Naive thymus-derived CD8-positive, alpha-beta T cell (primary cell): ENCODE data around the gene MAP3K9. TPM values are rescaled to one million over a fixed set of nuclear protein-coding genes. Genes with fewer than 3 reads are reported as not detected.
"Not testable (repeated sequence)": the region's sequence is repeated elsewhere in the genome, so short reads cannot be mapped to it uniquely, and the experiment has no call there.

Experiments
- ATAC-seq, 2 donors: fragments of 150-1000 bp; cut with Tn5 transposase in 1 of 2; sonication (Bioruptor Pico), chemical (Tn5 transposase) in 1 of 2; 1 replicate in 1 of 2; 2 replicates in 1 of 2; pipeline ENCODE4 v1.10.0; 2021; ENCODE audit warnings: mild to moderate bottlenecking in 2 of 2, moderate library complexity in 2 of 2
- POLR2A ChIA-PET: fragments of 350-600 bp; sonication (Branson Sonifier 250); formaldehyde crosslinking; loops from one replicate; lab custom pipeline; 2021; ENCODE audit warnings: antibody characterized with exemption; lab: Charles Lee
- DNase-seq, 10 donors: peaks; one replicate each; pipeline versions ENCODE4 v3.0.0 to v3.0.0-alpha.2; 2020 to 2022
- H3K27ac Mint-ChIP-seq, 10 donors: one replicate each; pipeline ENCODE4 v1.8.0; 2020 to 2022; ENCODE audit warnings: mild to moderate bottlenecking in 10 of 10, mixed read lengths in 10 of 10, moderate library complexity in 4 of 10, inconsistent platforms in 1 of 10
- H3K27me3 Mint-ChIP-seq, 5 donors: one replicate each; pipeline ENCODE4 v1.8.0; 2021 to 2022; ENCODE audit warnings: mixed read lengths in 5 of 5
- H3K36me3 Mint-ChIP-seq, 3 donors: one replicate each; pipeline ENCODE4 v1.8.0; 2020 to 2022; ENCODE audit warnings: mixed read lengths in 3 of 3, mild to moderate bottlenecking in 2 of 3, inconsistent platforms in 1 of 3
- H3K4me1 Mint-ChIP-seq, 4 donors: one replicate each; pipeline ENCODE4 v1.8.0; 2021 to 2022; ENCODE audit warnings: mixed read lengths in 4 of 4
- H3K4me3 Mint-ChIP-seq, 10 donors: one replicate each; pipeline ENCODE4 v1.8.0; 2020 to 2022; ENCODE audit warnings: mild to moderate bottlenecking in 10 of 10, mixed read lengths in 10 of 10, moderate library complexity in 6 of 10, inconsistent platforms in 1 of 10
- H3K9me3 Mint-ChIP-seq, 9 donors: one replicate each; pipeline ENCODE4 v1.8.0; 2020 to 2022; ENCODE audit warnings: mixed read lengths in 9 of 9, mild to moderate bottlenecking in 3 of 9, inconsistent platforms in 1 of 9, moderate library complexity in 1 of 9
- polyA plus RNA-seq, 3 donors: library from polyadenylated mRNA; unstranded; fragments of 300-500 nt; fragmentation: Illumina TruSeq; gene quantifications; one replicate each; pipeline ENCODE4 v1.2.3, GENCODE V29; 2021
- total RNA-seq, 8 experiments: library from RNA in 2 of 8; stranded (reverse) in 2 of 8; gene quantifications; one replicate each; pipeline ENCODE4 v1.2.3 and lab custom pipeline; 2021 to 2026

Gene MAP3K9
- total RNA-seq (1 to 10 TPM; 6.8 to 7.8 TPM), polyA plus RNA-seq (1 to 10 TPM in 2 of 3 donors, under 1 TPM in 1; 0.52 to 3.6 (median 1.6) TPM), total RNA-seq (lab: John Stamatoyannopoulos, UW) (18.1 to 33.5 (median 25.2) reads per million in 6 experiments)

DNA sequence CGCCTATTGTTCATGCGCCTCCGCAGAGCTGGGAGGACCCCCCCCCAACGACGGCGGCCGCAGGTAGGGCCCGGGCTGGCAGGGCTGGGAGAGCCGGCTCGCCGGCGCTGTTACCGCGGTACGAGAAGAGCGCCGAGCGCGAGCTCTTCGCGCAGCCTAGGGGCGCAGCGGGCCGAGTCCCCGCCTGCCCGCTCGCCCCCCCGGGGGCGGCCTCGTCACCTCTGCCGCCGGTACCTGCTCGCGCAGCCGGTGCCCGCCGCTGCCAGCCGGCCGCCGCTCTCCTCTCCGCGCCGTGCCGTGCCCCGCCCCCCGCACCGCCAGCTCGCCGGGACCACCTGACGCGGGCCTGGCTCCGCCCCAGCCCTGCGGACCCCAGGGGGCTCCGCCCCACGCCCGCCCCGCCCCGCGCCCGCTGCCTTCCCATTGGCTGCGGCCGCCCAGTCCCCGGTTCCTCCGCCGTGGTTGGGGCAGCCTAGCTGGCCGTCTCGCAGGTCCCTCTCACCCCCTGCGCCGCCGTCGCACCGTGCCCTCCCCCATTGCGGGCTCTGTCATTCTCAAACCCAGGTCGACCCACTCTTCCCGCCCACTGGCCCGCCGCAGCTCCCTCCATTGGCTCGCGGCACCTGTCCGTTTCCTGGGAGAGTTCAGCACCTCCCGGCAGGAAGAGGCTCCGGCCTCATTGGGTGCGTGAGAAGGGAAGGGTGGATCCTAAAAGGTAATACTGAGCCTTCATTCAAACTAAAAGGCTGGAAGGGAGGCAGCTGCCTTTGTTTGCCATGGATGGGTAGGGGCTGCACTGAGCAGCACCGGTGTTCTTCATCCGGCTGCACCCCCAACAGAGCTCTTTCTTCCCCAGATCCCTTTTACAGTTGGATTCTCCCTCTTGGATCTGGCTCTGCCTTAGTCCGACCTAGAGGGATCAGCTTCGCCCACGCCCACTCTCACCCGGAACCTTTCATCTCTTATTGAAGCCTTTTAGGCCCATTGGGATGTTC lies at the start of gene MAP3K9:
MAP3K9 (minus strand) TSS at position 289 of the 995 bp plus-strand sequence. CDS start 342 bp downstream, outside the sequence.
- POLR2A ChIA-PET = interaction anchor here (0.8 to 2.8 kb wide), 18 partner anchors 8 to 402 kb away, joined by 3 to 11 read pairs (median 4); partner anchors contain the start of genes PCNX1 and TTC9
- peak within 1 kb of the TSS in 9 of 10 donors; percentile 84 to 96 (median 88) for H3K4me3 Mint-ChIP-seq
- no peaks in the 10 kb centered on the region for H3K9me3 Mint-ChIP-seq

GRCh38 chr14:70858641-70859040 lies 49.3 kb upstream of the MAP3K9 start:
- Mint-ChIP-seq H3K27me3 (no peaks in the 10 kb centered on the region), H3K27ac (no peak overlapping the region), H3K9me3 (peaks cover 0 to 2% (median 0%) of the 10 kb centered on the region in 9 donors), H3K36me3 (no peaks in the 10 kb centered on the region), H3K4me3 (no peak overlapping the region), H3K4me1 (peaks cover 0 to 2% (median 0%) of the 10 kb centered on the region in 4 donors)
- ATAC-seq = no peak
- DNase-seq = no peak
- POLR2A ChIA-PET = no interaction called here

More for the DNA sequence above, at the start of gene MAP3K9:
- Mint-ChIP-seq H3K36me3 (no peaks in the 10 kb centered on the region), H3K27ac (peak within 1 kb of the TSS; percentile 55 to 94 (median 91)), H3K4me1 (peaks cover 11 to 14% (median 13%) of the 10 kb centered on the region in 4 donors), H3K27me3 (peaks cover 0 to 6% (median 0%) of the 10 kb centered on the region in 5 donors)
- ATAC-seq = peak; percentile 82 to 83
- peak; percentile 69 to 93 (median 84) for DNase-seq

- no peak for DNase-seq
- Mint-ChIP-seq H3K27me3 (no peaks in the 10 kb centered on the region), H3K9me3 (peaks cover 0 to 2% (median 0%) of the 10 kb centered on the region in 9 donors), H3K27ac (no peak overlapping the region), H3K4me3 (no peak overlapping the region), H3K4me1 (no peaks in the 10 kb centered on the region), H3K36me3 (no peaks in the 10 kb centered on the region)
- POLR2A ChIA-PET = no interaction called here
- no peak for ATAC-seq
These were observed 48.2 kb upstream of the MAP3K9 start for GRCh38 chr14:70857496-70857890.

- Mint-ChIP-seq H3K27ac (no peak overlapping the region), H3K36me3 (no peaks in the 10 kb centered on the region), H3K4me1 (no peaks in the 10 kb centered on the region), H3K4me3 (no peak overlapping the region), H3K9me3 (peaks cover 0 to 2% (median 0%) of the 10 kb centered on the region in 9 donors), H3K27me3 (no peaks in the 10 kb centered on the region)
- POLR2A ChIA-PET = no interaction called here
- DNase-seq (no peak), ATAC-seq (no peak)
These were observed 47.7 kb upstream of the MAP3K9 start for GRCh38 chr14:70856851-70857495.

- Mint-ChIP-seq H3K27ac (no peak overlapping the region), H3K4me1 (no peaks in the 10 kb centered on the region), H3K9me3 (no peaks in the 10 kb centered on the region), H3K4me3 (no peak overlapping the region), H3K36me3 (no peaks in the 10 kb centered on the region), H3K27me3 (no peaks in the 10 kb centered on the region)
- POLR2A ChIA-PET = no interaction called here
- no peak for ATAC-seq
- no peak for DNase-seq
These were observed 46.2 kb upstream of the MAP3K9 start for GRCh38 chr14:70855486-70855885.

DNA sequence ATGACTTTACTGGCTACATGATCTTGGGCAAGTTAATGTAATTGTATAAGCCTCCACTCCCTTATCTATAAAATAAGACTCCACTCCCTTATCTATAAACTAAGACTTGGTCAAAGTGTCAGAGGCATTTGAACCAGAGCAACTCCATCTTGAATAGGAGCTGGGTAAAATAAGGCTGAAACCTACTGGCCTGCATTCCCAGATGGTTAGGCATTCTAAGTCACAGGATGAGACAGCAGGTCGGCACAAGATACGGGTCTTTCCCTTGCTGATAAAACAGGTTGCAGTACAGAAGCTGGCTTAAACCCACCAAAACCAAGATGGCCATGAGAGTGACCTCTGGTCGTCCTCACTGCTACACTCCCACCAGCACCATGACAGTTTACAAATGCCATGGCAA lies 44.3 kb upstream of the MAP3K9 start:
- H3K4me1 Mint-ChIP-seq, H3K9me3 Mint-ChIP-seq, H3K36me3 Mint-ChIP-seq, POLR2A ChIA-PET, ATAC-seq, H3K4me3 Mint-ChIP-seq, H3K27ac Mint-ChIP-seq, H3K27me3 Mint-ChIP-seq, DNase-seq: not testable (repeated sequence)

DNA sequence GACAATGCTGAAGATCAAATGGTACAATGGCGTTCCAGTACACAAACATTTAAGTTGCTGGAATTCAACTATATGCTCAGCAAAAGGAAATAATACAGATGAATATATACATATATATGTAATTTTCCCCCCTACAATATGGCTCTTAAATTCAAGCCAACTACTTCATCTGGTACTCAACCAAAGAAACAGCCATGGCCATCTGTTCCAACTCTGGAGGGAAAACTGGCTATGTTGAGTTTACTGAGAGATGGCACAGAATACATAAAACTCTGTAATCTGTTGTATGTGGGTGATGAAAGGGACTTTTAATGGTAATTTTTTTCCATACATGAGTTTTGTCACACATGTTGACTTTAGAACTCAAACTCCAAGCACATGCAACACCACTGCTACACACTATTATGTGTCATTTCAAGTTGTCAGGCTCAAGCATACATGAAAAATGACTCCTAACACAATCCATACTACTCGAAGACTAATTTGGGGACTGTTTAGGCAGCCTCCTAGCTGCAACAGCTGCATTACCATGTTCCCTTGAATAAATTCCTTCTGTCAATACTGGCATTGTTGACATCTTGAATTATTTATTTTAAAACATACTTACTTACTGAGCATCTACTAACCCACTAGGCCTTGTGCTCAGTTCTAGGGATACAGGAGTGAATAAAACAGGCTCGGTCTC lies 38.2 kb upstream of the MAP3K9 start:
- no peak for DNase-seq
- Mint-ChIP-seq H3K27me3 (peaks cover 0 to 4% (median under 1%) of the 10 kb centered on the region in 5 donors), H3K4me1 (peaks cover 0 to 2% (median 0%) of the 10 kb centered on the region in 4 donors), H3K27ac (no peak overlapping the region), H3K4me3 (no peak overlapping the region), H3K9me3 (no peaks in the 10 kb centered on the region), H3K36me3 (no peaks in the 10 kb centered on the region)
- POLR2A ChIA-PET = no interaction called here
- ATAC-seq = no peak

DNA sequence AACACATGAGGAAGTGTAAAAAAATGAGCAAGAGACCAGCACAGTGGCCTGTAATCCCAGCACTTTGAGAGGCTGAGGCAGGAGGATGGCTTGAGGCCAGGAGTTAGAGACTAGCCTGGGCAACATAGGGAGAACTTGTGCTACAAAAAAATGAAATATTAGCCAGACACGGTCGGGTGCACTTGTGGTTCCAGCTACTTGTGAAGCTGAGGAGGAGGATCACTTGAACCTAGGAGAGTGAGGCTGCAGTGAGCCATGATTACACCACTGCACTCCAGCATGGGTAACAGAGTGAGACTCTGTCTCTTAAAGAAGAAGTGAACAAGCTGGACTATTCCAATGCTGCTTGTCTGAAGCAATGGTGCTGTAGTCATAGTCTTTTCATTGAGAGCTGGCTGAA lies 36.3 kb upstream of the MAP3K9 start:
- Mint-ChIP-seq H3K4me1 (peaks cover 0 to 2% (median 0%) of the 10 kb centered on the region in 4 donors), H3K9me3 (no peaks in the 10 kb centered on the region), H3K27me3 (peaks cover 0 to 4% (median 1%) of the 10 kb centered on the region in 5 donors), H3K27ac (no peak overlapping the region), H3K36me3 (no peaks in the 10 kb centered on the region), H3K4me3 (no peak overlapping the region)
- POLR2A ChIA-PET = no interaction called here
- ATAC-seq (no peak), DNase-seq (no peak)

DNA sequence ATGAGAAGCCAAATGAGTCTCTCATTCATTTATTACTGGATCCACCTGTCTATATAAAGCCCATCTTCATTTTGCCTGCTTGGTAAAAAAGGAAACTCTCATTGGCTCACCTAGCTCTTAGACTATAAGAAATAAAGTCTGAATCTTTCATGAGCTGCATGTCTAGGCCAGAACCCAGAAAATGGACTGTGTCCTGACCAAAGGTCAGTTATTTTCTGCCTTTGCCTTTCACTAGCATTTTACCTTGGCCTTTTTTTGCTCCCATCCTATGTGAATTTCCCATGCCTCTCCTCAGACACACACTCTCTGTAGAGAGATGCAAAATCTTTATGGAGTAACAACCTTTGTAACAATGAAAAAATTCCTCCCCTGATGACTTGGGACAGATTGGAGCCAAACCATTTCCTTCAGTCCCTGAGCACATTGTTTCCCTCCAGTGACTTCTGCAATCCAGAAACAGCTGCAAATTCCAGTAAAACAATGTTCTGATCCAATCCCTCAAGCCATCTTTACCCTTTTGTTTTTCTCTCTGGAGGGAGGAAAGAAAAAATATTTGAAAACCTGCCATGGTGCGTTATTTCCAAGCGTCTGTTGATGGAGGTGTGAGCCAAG lies 33.6 kb upstream of the MAP3K9 start:
- ATAC-seq (no peak), DNase-seq (no peak)
- Mint-ChIP-seq H3K27me3 (peaks cover 0 to 6% (median 3%) of the 10 kb centered on the region in 5 donors), H3K36me3 (peaks cover 0 to 4% (median 0%) of the 10 kb centered on the region in 3 donors), H3K9me3 (no peaks in the 10 kb centered on the region), H3K4me3 (no peak overlapping the region), H3K4me1 (no peaks in the 10 kb centered on the region), H3K27ac (no peak overlapping the region)
- POLR2A ChIA-PET = no interaction called here

GRCh38 chr14:70838076-70838475 lies 28.8 kb upstream of the MAP3K9 start:
- no peak for ATAC-seq
- POLR2A ChIA-PET = interaction anchor here (0.6 kb wide), 1 partner anchor 65 kb away, joined by 5 read pairs; no protein-coding TSS in a partner anchor
- Mint-ChIP-seq H3K27ac (no peak overlapping the region), H3K27me3 (peaks cover 0 to 6% (median 0%) of the 10 kb centered on the region in 5 donors), H3K36me3 (peaks cover 0 to 10% (median 10%) of the 10 kb centered on the region in 3 donors), H3K4me3 (no peak overlapping the region), H3K4me1 (no peaks in the 10 kb centered on the region), H3K9me3 (peaks cover 0 to 15% (median 6%) of the 10 kb centered on the region in 9 donors)
- no peak for DNase-seq

DNA sequence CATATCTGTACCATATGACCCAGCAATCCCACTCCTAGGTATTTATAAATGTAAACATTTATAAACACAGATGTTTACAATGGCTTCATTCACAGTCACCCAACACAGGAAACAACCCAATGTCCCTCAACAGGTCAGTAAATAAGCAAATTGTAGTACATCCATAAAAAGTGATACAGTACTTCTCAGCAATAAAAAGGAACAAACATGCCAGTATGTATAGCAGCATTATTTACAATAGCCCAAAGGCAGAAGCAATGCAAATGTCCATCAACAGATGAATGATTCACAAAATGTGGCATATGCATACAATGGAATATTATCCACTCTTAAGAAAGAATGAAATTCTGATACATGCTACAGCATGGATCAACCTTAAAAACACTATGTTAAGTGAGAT lies 27.6 kb upstream of the MAP3K9 start:
- Mint-ChIP-seq H3K27ac (no peak overlapping the region), H3K4me3 (no peak overlapping the region), H3K4me1 (no peaks in the 10 kb centered on the region), H3K27me3 (peaks cover 0 to 6% (median 0%) of the 10 kb centered on the region in 5 donors), H3K9me3 (peaks cover 0 to 15% (median 6%) of the 10 kb centered on the region in 9 donors), H3K36me3 (peaks cover 0 to 10% (median 10%) of the 10 kb centered on the region in 3 donors)
- ATAC-seq = no peak
- DNase-seq = no peak
- POLR2A ChIA-PET = no interaction called here

DNA sequence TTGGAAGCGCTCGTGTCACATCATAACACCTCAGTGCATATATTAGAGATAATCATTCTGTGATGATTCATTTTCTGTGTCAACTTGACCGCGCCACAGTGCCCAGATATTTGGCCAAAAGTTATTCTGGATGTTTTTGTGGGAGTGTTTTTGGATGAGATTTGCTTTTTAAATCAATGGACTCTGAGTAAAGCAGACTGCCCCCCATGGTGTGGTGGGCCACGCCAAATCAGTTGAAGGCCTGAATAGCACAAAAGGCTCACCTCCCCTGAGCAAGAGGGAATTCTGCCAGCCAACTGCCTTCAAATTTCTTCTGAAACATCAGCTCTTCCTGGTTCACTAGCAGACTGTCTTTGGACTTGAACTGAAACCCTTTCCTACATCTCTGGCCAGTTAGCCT lies 24.6 kb upstream of the MAP3K9 start:
- H3K4me1 Mint-ChIP-seq = no peaks in the 10 kb centered on the region
- peaks cover 0 to 15% (median 6%) of the 10 kb centered on the region in 9 donors for H3K9me3 Mint-ChIP-seq
- no peak for DNase-seq
- H3K4me3 Mint-ChIP-seq = no peak overlapping the region
- no peak for ATAC-seq
- peaks cover 0 to 10% (median 6%) of the 10 kb centered on the region in 3 donors for H3K36me3 Mint-ChIP-seq
- H3K27ac Mint-ChIP-seq = no peak overlapping the region
- no peaks in the 10 kb centered on the region for H3K27me3 Mint-ChIP-seq
- POLR2A ChIA-PET = no interaction called here
